A549 (cell line): ENCODE results near the gene DYNLT2.

ENCODE experiments used
- CTCF ChIP-seq: fragments of >200 bp; sonication (Bioruptor Twin); formaldehyde crosslinking; IDR thresholded peaks from 3 replicates; pipeline ENCODE4 v1.5.1; 2016
- POLR2AphosphoS2 ChIP-seq: conservative IDR thresholded peaks from 2 replicates; pipeline ENCODE4 v1.6.1; 2012; ENCODE audit warnings: low read length, improper control_type of control experiment, inconsistent platforms
- RARB ChIP-seq: fragments of 250-450 bp; sonication (Bioruptor Pico); IDR thresholded peaks from 2 replicates; pipeline ENCODE4 v1.8.0; 2021; ENCODE audit warnings: mild to moderate bottlenecking, moderate library complexity

- TF ChIP-seq RARB (CRISPR knock-in tag) (no peak), CTCF (no peak), POLR2AphosphoS2 (no peak)
Measured at GRCh38 chr6:169738204-169738975, 13.0 kb downstream of the DYNLT2 start.
